Epidermal melanocyte (primary cell): Measurements from ENCODE around the gene OXLD1.

Experiments
- DNase-seq: peaks from one replicate; pipeline ENCODE4 v3.0.0; 2011; ENCODE audit warnings: low spot score; ENCODE audit not compliant: insufficient read length

The OXLD1 gene

DNA sequence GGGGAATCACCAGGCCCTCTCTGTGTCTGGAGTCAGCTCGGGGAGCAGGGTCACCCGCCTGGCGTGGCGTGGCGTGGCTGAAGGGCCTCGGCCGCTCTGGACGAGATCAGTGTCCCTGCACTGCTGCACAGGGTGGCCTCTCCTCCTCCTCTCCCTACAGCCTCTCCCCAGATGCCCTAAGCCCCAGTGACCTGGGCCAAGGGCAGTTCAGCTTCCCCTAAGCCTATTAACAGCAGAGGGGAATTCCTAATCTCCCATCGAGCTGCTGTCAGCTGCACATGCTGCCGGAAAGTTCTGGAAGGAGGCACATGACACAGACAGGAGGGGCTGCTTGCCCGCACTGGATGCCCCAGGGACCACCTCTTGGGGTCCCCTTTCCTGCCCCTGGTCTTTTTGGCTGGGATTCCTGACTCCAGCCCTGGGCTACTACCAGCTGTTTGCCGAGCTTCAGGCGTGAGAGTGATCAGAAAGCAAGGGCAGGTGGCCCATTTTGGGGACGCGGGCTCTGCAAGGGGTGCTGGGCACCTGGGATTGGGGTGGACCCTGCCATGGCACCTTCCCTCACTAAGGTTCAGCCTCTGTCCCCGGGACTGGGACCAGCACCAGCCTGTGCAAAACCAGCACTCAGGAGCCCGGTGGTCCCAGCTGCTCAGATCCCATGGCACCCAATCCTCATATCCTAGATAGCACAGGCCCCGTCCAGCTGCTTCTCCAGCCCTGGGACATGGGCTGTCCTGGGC is 10.9 kb downstream of the OXLD1 start:
- no peak for DNase-seq

DNA sequence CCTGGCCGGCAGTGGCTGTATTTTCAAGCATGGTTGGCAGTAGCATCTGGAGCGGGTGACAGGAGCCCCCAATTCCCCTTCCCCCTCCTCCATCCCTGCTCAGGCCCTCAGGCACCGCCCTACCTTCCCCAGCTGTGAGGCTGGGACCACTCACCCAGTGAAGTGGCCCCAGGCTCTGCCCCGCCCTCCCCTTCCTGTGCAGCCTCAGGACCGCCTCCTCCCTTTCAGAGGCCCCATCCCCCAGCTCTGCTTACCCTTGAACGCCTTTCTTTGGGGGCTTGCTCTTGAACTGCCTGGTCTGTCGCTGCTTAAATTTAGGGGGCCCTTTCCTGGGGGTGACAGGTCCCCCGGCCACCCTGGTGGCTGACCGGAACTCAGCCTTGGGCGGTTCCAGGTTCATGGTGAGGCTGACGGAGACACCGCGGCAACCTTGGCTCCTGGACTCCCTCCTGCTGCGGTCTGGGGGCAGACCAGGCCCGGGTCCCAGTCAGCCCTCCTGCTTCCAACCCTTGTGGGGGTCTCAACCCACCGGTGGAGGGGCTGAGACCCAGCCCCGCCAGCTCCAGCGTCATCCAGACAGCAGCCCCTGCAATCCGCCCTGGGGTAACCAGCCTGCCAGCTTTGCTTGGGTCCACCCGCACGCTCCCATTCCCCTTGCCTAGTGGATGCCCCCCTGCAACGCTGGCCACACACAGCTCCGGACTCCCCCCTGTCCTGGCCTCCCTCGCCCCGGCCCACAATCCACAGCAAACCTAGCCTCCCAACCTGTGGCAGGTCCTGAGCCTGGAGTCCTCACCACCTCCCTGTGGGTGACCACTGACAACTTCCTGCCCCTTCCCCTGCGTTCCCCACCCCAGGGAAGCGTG is 13.3 kb downstream of the OXLD1 start:
- peak; percentile 21 for DNase-seq

GRCh38 chr17:81651692-81652091 is 14.7 kb downstream of the OXLD1 start:
- peak; percentile 44 for DNase-seq

DNA sequence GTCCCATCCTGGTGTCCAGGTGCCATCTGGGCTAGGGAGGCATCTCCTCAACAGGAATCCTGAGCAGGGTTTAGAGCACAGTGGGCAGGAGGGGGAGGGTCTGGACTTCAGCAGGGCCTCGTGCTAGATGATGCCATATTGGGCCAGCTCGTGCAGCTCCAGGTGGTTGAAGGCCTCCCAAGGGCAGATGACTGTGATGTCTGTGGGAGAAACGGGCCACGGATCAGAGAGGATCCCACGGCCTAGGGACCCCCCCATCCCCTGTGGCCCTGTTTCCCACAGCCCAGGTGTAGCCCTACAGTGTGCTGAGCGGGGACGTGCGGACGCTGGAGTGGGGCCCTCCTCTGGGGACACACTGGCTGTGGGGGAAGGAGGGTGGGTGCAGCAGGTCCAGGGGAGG is 15.5 kb downstream of the OXLD1 start:
- DNase-seq: peak; percentile 15

DNA sequence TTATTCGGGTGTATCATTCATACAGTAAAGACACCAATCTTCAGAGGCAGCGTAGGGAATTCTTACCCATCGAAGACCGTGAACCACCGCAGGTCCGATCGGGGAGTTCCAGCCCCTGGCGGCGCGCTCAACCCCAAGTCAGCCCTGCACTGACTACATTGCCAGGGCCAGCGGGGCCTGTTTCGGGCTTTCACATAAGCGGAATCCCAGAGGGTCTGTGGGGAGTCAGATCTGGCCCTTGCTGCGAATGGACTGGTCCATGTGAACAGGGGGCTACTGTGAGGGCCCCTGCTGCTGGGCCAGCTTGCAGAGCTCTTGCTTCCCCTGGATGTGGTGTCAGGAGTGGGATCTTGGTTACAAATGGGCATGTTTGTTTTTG is 17.7 kb downstream of the OXLD1 start:
- peak; percentile 16 for DNase-seq

DNA sequence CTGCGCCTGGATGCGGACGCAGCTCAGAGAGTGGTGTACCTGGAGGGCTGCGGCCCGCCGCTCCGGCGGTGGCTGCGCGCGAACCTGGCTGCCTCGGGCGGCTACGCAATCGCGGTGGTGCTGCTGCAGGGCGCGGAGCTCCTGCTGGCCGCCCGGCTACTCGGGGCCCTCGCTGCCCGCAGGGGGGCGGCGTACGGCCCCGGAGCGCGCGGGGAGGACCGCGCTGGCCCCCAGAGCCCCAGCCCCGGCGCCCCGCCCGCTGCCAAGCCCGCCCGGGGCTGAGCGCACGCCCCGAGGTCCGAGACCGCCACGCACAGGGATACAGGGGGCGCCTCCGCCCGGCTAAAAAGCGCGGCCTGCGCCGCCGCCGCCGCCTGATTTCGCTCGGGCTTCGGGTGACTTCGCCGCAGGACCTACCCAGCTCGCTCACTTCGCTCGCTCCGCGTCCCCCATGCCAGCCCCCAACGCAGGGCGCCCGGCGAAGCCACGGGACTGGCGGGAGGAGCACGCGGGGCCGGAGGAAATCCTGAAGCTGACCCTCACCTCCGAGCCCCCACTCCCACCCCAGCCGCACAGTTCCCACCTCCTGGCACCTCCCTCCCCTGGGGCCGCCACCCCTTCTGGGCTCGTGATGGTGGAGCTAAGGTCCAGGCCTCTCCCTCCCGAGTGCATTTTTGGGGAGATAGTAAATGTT is 18.2 kb downstream of the OXLD1 start:
- DNase-seq: peak; percentile 3

GRCh38 chr17:81647640-81648012 is 18.8 kb downstream of the OXLD1 start:
- DNase-seq: peak; percentile 5

DNA sequence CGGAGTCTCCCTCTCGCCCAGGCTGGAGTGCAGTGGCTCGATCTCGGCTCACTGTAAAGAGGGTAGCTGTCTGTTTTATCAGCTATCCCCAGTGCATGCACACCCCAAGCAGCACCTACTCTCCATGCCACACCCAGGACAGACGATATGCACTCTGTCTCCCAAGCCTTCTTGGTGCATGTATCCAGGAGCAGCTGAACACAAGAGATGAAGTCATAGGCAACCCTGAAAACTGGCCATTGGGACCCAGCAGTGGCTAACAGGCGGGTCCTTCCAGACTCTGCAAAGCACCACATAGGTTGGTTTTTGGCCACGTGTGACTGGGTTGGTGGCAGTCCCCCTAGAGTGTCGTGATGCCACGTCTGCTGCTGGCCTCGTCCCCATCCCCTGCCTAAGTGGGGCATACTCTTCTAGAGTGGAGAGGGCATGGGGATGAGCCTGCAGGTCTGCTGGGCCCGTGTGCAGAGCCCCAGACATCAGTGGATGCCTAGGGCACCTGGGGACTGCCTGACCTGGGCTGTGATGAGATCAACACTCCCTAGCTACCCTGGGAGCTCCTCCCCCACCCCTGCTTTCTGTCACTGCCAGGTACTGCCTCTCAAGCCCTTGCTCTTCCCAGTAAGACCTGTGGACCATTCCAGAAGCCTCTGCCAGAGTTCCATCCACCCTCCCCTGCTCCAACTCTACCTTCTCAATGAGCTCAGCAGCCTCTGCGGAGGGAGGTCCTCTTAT is 19.4 kb downstream of the OXLD1 start:
- DNase-seq: peak; percentile 16

DNA sequence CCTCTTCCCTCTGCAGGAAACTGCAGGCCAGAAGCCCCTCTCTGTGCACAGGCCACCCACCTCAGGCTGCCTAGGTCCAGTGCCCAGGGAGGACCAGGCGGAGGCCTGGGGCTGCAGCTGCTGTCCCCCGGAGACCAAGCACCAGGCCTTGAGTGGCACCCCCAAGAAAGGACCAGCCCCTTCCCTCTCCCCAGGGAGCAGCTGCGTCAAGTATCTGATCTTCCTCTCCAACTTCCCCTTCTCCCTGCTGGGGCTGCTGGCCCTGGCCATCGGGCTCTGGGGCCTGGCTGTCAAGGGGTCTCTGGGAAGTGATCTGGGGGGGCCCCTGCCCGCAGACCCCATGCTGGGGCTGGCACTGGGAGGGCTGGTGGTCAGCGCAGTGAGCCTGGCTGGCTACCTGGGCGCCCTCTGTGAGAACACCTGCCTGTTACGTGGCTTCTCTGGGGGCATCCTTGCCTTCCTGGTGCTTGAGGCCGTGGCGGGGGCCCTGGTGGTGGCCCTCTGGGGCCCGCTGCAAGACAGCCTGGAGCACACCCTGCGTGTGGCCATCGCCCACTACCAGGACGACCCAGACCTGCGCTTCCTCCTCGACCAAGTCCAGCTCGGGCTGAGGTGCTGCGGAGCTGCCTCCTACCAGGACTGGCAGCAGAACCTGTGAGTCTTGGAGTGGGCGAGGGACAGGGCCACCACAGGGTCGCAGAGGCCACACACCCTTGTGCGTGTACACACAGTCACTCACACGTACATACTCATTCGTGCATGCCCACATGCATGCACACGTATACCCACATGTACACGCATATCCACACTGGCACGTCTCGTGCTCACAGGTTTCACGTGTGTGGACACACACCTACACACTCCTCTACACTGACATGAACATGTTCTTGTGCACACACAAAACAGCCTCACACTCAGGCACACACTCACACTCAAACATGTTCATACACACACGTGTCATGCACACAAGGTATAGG is 21.1 kb downstream of the OXLD1 start:
- peak; percentile 5 for DNase-seq

GRCh38 chr17:81644496-81644895 is 21.9 kb downstream of the OXLD1 start:
- peak; percentile 11 for DNase-seq

GRCh38 chr17:81641825-81642489 is 24.4 kb downstream of the OXLD1 start:
- DNase-seq: peak; percentile 98

GRCh38 chr17:81640011-81640410 is 26.4 kb downstream of the OXLD1 start:
- no peak for DNase-seq

GRCh38 chr17:81638683-81639082 is 27.7 kb downstream of the OXLD1 start:
- DNase-seq: no peak

- DNase-seq: peak; percentile 99
Measured at GRCh38 chr17:81636505-81637288, 29.7 kb downstream of the OXLD1 start, which contains the start of the genes NPLOC4 and TSPAN10. TSS of gene NPLOC4 (minus strand) at chr17:81637112. CDS start at chr17:81636930, 182 bp downstream. TSS of gene TSPAN10 (plus strand) at chr17:81637196. CDS start at chr17:81642413, 5,217 bp downstream.

DNA sequence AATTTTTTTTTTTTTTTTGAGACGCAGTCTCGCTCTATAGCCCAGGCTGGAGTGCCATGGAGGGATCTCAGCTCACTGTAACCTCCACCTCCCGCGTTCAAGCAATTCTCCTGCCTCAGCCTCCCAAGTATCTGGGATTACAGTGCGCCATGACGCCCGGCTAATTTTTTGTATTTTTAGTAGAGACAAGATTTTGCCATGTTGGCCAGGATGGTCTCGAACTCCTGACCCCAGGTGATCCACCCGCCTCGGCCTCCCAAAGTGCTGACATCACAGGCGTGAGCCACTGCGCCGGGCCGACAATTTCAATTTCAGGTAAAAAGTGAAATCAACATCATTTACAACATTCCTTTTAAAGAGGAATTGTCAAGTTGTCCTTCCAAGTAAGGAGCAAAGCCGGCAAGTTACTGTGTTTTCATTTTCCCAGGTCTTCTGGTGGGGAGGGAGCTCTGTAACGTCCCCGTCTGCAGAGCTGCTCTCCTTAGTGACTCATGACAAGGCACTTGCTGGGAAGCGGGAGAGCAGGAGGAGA is 30.4 kb downstream of the OXLD1 start:
- no peak for DNase-seq

- DNase-seq: no peak
Measured at GRCh38 chr17:81635431-81635830, 31.0 kb downstream of the OXLD1 start.

DNA sequence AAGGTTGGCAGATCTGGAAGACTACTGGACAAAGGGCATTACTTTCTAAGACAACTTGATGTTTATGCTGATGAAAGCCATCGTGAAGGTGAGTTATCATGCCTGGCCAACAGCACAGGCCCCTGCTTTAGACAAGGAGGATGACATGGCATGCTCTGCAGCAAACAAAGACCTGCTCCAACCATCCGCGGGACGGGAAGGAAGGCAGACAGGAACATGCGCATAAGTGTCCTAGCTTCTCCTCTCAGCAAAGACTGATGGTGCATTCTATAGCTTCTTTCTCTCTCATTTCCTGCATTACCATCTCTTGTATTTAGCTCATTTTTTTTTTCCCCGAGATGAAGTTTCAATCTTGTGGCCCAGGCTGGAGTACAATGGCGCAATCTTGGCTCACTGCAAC is 34.9 kb downstream of the OXLD1 start:
- DNase-seq: peak; percentile 12

DNA sequence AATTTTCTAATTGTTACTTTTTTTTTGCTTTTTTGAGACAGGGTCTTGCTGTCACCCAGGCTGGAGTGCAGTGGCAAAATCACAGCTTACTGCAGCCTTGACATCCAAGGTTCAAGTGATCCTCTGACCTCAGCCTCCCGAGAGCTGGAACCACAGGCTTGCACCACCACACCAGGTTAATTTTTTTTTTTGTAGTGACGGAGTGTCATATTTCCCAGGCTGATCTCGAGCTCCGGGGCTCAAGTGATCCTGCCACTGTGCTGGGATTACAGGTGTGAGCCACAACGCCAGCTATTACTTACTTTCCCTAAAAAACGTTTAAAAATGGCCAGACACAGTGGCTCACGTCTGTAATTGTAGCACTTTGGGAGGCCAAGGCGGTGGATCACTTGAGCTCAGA is 36.1 kb downstream of the OXLD1 start:
- peak; percentile 0 for DNase-seq
